GM19455 (cell line): Measurements from ENCODE around the gene PRKN.
"Not testable (repeated sequence)": the region's sequence is repeated elsewhere in the genome, so short reads cannot be mapped to it uniquely, and the experiment has no call there.

ENCODE experiments used
- ATAC-seq: cut with Tn5 transposase; IDR thresholded peaks from one replicate; pipeline ENCODE4 v1.9.1; 2021; ENCODE audit not compliant: unreplicated experiment

Gene PRKN

DNA sequence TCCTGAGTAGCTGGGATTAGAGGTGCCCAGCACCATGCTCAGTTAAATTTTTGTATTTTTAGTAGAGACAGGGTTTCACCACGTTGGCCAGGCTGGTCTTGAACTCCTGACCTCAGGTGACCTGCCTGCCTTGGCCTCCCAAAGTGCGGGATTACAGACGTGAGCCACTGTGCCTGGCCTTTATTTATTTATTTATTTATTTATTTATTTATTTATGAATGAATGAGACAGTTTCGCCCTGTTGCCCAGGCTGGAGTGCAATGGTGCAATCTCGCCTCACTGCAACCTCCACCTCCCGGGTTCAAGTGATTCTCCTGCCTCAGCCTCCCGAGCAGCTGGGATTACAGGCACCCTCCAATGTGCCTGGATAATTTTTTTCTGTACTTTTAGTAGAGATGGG is 48.7 kb downstream of the PRKN start:
- not testable (repeated sequence) for ATAC-seq

GRCh38 chr6:162675503-162675902 is 52.1 kb downstream of the PRKN start:
- ATAC-seq: no peak

DNA sequence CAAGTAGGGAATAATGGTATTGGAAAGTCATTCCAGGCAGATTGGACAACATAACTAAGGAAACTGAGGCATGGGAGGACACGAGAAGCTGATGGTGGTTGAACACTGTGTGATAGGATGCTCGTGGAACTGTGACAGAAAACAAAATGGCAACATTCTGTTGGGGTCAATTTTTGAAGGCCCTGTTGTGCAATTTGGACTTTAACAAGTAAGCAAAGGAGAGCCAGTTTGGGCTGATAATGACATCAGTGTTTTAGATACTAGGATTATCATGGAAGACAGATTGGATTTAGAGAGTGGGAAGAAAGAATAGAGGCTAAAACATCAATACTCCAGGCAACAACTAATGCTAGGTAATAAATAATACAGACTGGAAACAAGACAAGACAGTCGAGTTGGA is 53.1 kb downstream of the PRKN start:
- ATAC-seq: no peak

- ATAC-seq: no peak
Observed at GRCh38 chr6:162671580-162672165, 55.9 kb downstream of the PRKN start.

DNA sequence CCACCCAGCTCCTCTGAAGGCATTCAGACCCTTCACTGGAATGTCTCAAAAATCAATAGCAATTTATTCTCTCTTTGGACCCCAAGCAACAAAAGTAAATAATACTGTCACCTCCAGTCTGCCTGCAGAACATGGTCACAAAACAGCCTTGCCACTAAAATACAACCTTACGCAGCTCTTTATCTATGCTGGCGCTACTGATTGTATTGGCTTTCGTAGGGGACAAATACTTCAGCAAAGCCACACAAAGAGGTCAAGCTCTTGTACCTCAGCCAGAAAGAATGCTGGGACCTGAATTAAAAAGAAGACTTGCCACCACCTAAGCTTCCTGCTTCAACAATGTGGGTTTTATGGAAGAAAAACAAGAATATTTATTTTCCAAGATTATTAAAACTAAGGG is 57.2 kb downstream of the PRKN start:
- ATAC-seq: no peak

DNA sequence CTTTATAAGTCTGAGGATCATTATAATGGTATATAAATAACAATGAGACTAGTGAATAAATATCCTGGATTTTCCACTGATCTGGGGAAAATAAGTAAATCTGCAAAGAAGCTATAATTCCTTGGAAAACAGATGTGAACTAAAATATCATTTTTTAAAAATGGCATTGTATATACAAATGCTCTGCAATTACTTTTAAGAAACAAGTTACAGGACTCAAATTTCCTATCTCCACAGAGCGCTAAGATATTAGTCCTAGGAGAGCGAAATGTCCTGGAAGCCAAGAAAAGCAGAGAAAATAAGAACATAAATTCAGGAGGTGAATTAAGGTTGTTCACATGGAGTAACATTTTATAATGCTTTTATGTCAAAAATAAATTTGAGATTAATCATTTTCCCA is 61.3 kb downstream of the PRKN start:
- ATAC-seq: no peak

DNA sequence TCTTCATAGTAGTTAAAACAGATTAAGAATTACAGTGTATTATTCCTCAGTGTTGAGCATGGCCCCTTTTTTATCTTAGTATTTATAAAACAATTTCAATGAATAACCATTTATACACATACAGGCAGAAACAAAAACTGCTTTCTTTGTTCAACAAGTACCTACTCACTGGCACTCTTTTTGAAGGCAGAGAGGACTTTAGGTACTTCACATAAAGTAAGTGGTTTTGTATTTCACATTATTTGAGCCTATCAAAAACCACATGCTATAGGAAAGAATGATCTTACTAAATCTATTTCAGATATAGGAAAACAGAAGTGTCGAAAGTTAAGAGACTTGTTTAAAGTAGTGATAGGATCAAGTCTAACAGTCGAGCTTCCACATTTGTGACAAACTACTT is 73.8 kb downstream of the PRKN start:
- ATAC-seq: no peak

DNA sequence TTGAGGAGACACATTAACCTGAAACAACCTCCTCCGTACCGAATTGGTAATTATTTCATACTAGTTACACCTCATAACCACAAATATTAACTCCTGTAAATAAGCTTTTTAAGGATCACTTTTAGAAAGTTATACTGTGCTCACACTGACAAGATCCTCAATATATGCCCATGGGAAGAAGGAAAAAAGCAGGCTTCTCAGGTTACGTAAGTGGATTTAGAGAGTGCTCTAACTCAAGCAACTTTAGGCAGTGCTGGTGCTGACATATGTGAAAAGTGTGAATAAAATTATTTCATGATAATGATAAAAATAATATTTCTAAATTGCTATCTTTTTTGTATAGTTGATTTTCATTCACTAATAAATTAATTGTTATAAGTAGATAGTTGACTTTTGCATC is 76.1 kb downstream of the PRKN start:
- no peak for ATAC-seq

GRCh38 chr6:162649271-162649670 is 78.3 kb downstream of the PRKN start:
- no peak for ATAC-seq

- no peak for ATAC-seq
Observed at GRCh38 chr6:162644153-162644552, 83.4 kb downstream of the PRKN start.

GRCh38 chr6:162640756-162641155 is 86.8 kb downstream of the PRKN start:
- ATAC-seq: no peak

DNA sequence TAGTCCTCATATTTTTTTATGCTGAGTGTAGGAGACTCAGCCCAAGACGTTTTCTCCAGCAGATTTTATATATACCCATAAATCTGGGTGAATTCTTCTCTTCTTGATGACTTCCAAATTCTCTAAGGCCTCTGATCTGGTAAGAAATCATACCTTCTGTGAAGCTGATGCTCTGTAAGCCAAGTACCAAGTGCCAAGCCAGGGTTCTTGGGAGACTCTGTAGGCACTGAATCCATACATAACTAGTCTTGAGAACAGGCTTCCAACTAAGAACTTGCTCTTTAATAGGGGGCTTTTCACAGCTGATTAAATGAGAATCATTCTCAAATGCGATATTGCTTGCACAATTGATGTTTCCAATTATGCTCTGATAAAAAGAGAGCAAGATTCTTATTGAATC is 87.6 kb downstream of the PRKN start:
- ATAC-seq: no peak

DNA sequence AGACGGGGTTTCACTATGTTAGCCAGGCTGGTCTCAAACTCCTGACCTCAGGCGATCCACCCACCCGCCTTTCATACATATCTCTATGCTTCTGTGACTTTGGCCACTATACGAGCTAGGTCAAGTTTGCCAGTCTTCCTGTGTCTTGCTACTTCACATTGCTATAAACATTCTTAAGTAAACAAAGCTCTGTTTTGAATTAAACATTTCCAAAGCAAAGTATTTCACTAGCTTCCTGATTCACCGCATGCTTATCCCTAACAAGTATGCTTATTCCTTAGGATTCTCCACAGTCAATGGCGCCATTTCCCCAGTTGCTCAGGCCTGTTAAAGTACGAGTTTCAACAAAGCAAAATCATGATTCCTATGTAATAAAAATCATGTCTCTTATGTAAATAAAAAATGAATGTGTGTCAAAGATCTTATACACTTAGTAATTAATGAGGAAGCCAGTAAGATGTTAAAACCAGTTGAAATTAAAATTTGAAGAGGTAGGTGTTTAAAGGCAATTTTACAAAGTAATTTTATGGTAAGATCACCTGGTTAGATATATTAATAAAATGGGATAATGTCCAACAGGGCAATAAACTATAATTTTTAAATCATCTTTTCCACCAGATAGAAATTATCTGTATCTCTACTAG is 88.5 kb downstream of the PRKN start:
- ATAC-seq: no peak

GRCh38 chr6:162637317-162637716 is 90.2 kb downstream of the PRKN start:
- ATAC-seq: no peak

- ATAC-seq: no peak
Observed at GRCh38 chr6:162636167-162636566, 91.4 kb downstream of the PRKN start.

DNA sequence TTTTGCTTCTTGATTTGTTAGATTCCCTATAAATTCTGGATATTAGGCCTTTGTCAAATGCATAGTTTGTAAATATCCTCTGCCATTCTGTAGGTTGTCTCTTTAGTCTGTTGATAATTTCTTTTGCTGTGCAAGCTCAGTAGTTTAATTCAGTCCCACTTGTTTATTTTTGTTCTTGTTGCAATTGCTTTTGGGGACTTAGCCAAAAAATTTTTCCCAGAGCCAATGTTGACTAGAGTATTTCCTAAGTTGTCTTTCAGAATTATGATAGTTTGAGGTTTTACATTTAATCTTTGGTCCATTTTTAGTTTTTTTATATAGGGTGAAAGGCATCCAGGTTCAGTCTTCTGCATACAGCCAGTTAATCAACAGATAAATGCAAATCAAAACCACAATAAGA is 96.0 kb downstream of the PRKN start:
- ATAC-seq: no peak

DNA sequence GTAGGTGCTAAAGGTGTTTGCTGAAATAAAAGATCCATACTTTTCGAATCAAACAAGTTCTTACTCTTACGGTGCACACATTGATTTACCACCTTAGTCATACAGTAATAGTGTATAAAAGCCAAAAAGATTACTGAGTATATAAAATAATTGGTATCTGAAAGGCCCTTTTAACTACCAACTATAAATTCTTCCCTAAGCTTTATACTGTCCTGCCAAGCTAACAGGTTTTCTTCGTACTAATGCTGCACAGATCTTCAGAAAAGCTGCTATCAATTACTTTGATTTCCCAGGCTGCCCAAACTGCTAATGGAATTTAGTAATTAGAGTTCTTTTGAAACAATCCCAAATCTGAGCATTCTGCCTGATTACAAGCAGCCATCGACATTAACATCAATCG is 97.5 kb downstream of the PRKN start:
- no peak for ATAC-seq

- ATAC-seq: no peak
Observed at GRCh38 chr6:162627825-162628224, 99.7 kb downstream of the PRKN start.

- no peak for ATAC-seq
Observed at GRCh38 chr6:162627362-162627761, 100.2 kb downstream of the PRKN start.

DNA sequence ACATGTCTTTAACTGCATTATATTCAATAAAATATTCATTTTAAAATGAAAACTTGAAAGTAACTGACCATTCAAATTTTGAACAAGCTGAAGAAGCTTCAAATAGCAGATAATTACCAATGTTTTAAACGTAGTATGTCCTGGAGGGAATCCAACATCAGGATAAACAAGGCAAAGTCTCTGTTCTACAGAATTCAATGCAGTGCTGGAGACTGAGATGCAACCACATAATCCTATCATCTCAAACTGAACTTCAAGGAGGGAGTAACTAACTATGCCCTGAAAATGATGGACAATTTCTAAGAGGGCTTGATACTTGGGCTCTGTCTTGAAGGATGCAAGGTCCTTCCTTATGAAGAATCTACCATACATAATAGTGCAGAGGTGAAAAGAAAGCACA is 100.7 kb downstream of the PRKN start:
- no peak for ATAC-seq

DNA sequence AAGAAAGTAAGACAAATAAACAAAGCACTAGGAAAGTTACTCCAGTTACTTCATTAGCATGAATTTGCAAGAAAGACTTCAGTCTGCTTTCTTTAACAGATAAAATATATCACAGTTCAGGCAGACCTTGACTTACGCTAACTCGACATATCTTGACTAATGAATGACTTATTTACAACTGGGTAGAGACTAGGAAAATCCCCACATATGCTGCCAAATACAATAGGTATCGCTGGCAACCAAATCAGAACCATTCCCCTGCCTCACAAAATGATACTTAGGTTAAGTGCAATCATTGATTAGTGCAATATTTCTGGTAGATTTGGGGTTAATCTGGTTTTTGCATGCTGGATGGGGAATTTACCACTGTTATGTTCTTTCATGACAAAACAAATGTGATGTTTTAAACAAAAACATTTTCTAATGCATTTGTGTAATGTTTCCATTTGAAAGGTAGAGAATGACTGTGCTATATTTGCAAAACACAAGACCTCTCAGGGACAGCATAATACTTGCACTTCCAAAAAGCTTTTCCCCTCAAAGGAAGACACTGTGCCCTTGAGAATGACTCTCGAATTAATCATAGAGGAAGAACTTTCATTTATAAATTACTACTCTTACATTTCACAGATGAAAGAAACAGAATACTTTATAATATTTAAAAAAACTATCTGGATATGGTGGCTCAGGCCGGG is 101.6 kb downstream of the PRKN start:
- no peak for ATAC-seq

- no peak for ATAC-seq
Observed at GRCh38 chr6:162622572-162622971, 105.0 kb downstream of the PRKN start.

DNA sequence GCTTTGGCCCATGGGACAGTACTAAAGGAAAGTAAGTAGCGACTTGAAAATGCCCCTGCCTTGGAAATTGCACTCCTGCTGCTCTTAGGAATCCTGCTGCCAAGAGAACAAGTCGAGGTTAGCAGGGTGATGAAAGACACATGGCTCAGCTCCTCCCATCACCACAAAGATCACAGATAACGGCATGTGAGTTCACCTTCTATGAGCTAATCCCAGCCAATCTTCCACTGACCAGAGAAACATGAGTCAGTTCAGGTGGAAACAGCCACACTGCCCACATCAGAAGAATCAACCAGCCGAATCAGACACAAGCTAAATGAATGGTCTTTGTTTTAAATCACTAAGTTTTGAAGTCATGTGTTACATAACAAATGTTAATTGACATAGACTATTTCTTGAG is 106.3 kb downstream of the PRKN start:
- no peak for ATAC-seq
